H1 (cell line): ENCODE measurements around the gene NOTCH2. TPM values are rescaled to one million over a fixed set of nuclear protein-coding genes. Genes with fewer than 3 reads are reported as not detected.

ENCODE experiments used
- CTCF ChIA-PET: fragments of 300-600 bp; sonication (Branson Sonifier 250); formaldehyde crosslinking; loops from one replicate; lab custom pipeline; 2021; ENCODE audit not compliant: partially characterized antibody; lab: Charles Lee
- POLR2A ChIA-PET: fragments of 300-600 bp; sonication (Branson Sonifier 250); formaldehyde crosslinking; loops from one replicate; lab custom pipeline; 2021; ENCODE audit warnings: inconsistent platforms; ENCODE audit not compliant: partially characterized antibody; lab: Charles Lee
- DNase-seq, 2 experiments: peaks; one replicate each; pipeline versions ENCODE4 v3.0.0 to v3.0.0-alpha.2; 2010 to 2022; ENCODE audit warnings: low spot score in 2 of 2, low read depth in 1 of 2, mixed read lengths in 1 of 2
- FAIRE-seq: peaks from 2 replicates; lab custom pipeline; 2011; peaks lifted over from hg19 to GRCh38; lab: Jason Lieb, UNC
- H2AFZ ChIP-seq: 2 replicates; pipeline ENCODE4 v1.8.1; 2012; ENCODE audit warnings: low read length, inconsistent platforms
- H2AK5ac ChIP-seq: 2 replicates; pipeline ENCODE4 v1.6.1; 2013; ENCODE audit warnings: low read depth, low read length
- H2BK120ac ChIP-seq: replicated peaks from 2 replicates; pipeline ENCODE3; 2013; ENCODE audit warnings: low read depth, low read length, inconsistent platforms
- H2BK12ac ChIP-seq: 2 replicates; pipeline ENCODE4 v1.6.1; 2013; ENCODE audit warnings: low read depth, low read length
- H2BK15ac ChIP-seq: 2 replicates; pipeline ENCODE4 v1.6.1; 2013; ENCODE audit warnings: low read length
- H2BK20ac ChIP-seq: 2 replicates; pipeline ENCODE4 v1.6.1; 2013; ENCODE audit warnings: low read length
- H2BK5ac ChIP-seq: 2 replicates; pipeline ENCODE4 v1.6.1; 2013; ENCODE audit warnings: low read depth, low read length
- H3K14ac ChIP-seq: 2 replicates; pipeline ENCODE4 v1.6.1; 2013; ENCODE audit warnings: inconsistent platforms; ENCODE audit not compliant: insufficient read length
- H3K18ac ChIP-seq: 2 replicates; pipeline ENCODE4 v1.6.1; 2013; ENCODE audit warnings: low read length; ENCODE audit errors: extremely low read depth
- H3K23ac ChIP-seq: 2 replicates; pipeline ENCODE4 v1.6.1; 2013; ENCODE audit warnings: inconsistent platforms; ENCODE audit not compliant: insufficient read length
- H3K23me2 ChIP-seq: 2 replicates; pipeline ENCODE4 v1.6.1; 2013; ENCODE audit warnings: low read depth, low read length
- H3K27ac ChIP-seq: 2 replicates; pipeline ENCODE4 v1.6.1; 2011; ENCODE audit warnings: low read depth, low read length, inconsistent platforms
- H3K27me3 ChIP-seq, 4 experiments: replicated peaks in 1 of 4; 1 replicate in 1 of 4; 2 replicates in 3 of 4; pipeline versions ENCODE4 v1.6.1 to v1.8.1; 2011 to 2013; ENCODE audit warnings: low read length in 3 of 4, mild to moderate bottlenecking in 3 of 4, inconsistent platforms in 2 of 4, mixed read lengths in 2 of 4, moderate library complexity in 1 of 4; ENCODE audit not compliant: control insufficient read depth in 3 of 4, insufficient read depth in 3 of 4; ENCODE audit errors: extremely low read depth in 1 of 4
- H3K36me3 ChIP-seq, 4 experiments: 2 replicates each; pipeline versions ENCODE4 v1.6.1 to v1.8.1; 2011 to 2013; ENCODE audit warnings: mild to moderate bottlenecking in 4 of 4, low read length in 3 of 4, moderate library complexity in 2 of 4, control low read depth in 1 of 4, inconsistent platforms in 1 of 4; ENCODE audit not compliant: insufficient read depth in 4 of 4, control insufficient read depth in 2 of 4
- H3K4ac ChIP-seq: replicated peaks from 2 replicates; pipeline ENCODE3; 2013; ENCODE audit warnings: low read length, low read depth, mixed read lengths, inconsistent platforms; ENCODE audit not compliant: insufficient read length
- H3K4me1 ChIP-seq, 4 experiments: replicated peaks in 1 of 4; 1 replicate in 1 of 4; 2 replicates in 3 of 4; pipeline versions ENCODE4 v1.6.1 to v1.8.1; 2011 to 2013; ENCODE audit warnings: low read length in 3 of 4, inconsistent platforms in 2 of 4, mixed read lengths in 1 of 4; ENCODE audit not compliant: insufficient read depth in 4 of 4, control insufficient read depth in 3 of 4
- H3K4me2 ChIP-seq, 2 experiments: 2 replicates each; pipeline versions ENCODE4 v1.6.1 to v1.8.1; 2011 to 2013; ENCODE audit warnings: low read depth in 2 of 2, low read length in 2 of 2, control low read depth in 1 of 2, inconsistent platforms in 1 of 2, mild to moderate bottlenecking in 1 of 2; ENCODE audit not compliant: insufficient read depth in 1 of 2
- H3K4me3 ChIP-seq, 4 experiments: fragments of 200-600, 300-600 bp in 1 of 4; sonication (generic), shearing (Covaris generic), sonication (Bioruptor Twin) in 1 of 4; 2 replicates each; pipeline versions ENCODE4 v1.5.1 to v1.8.1; 2011 to 2016; ENCODE audit warnings: low read length in 4 of 4, low read depth in 3 of 4, control low read depth in 2 of 4, inconsistent platforms in 2 of 4, mild to moderate bottlenecking in 2 of 4, mixed read lengths in 1 of 4, moderate library complexity in 1 of 4; ENCODE audit not compliant: insufficient read depth in 2 of 4; ENCODE audit errors: extremely low read depth in 1 of 4
- H3K56ac ChIP-seq: replicated peaks from 2 replicates; pipeline ENCODE3; 2013; ENCODE audit warnings: low read depth, mild to moderate bottlenecking, mixed read lengths, low read length, inconsistent platforms; ENCODE audit not compliant: insufficient read length
- H3K79me1 ChIP-seq: 2 replicates; pipeline ENCODE4 v1.6.1; 2013; ENCODE audit warnings: low read depth, low read length, control low read depth
- H3K79me2 ChIP-seq, 2 experiments: 2 replicates each; pipeline versions ENCODE4 v1.6.1 to v1.8.1; 2012 to 2013; ENCODE audit warnings: low read length in 2 of 2, mild to moderate bottlenecking in 2 of 2, inconsistent platforms in 1 of 2; ENCODE audit not compliant: insufficient read depth in 2 of 2, control insufficient read depth in 1 of 2
- H3K9ac ChIP-seq, 4 experiments: replicated peaks in 1 of 4; 1 replicate in 1 of 4; 2 replicates in 3 of 4; pipeline versions ENCODE4 v1.6.1 to v1.8.1; 2011 to 2013; ENCODE audit warnings: low read depth in 3 of 4, low read length in 3 of 4, control low read depth in 2 of 4, mild to moderate bottlenecking in 2 of 4, moderate library complexity in 2 of 4, inconsistent platforms in 1 of 4; ENCODE audit errors: extremely low read depth in 1 of 4
- H3K9me3 ChIP-seq, 2 experiments: 2 replicates each; pipeline versions ENCODE4 v1.6.1 to v1.8.1; 2012 to 2013; ENCODE audit warnings: mild to moderate bottlenecking in 2 of 2, moderate library complexity in 2 of 2, control low read depth in 1 of 2, inconsistent platforms in 1 of 2, low read depth in 1 of 2, low read length in 1 of 2, mixed read lengths in 1 of 2; ENCODE audit not compliant: insufficient read depth in 2 of 2
- H4K20me1 ChIP-seq, 2 experiments: replicated peaks in 1 of 2; 2 replicates each; pipeline versions ENCODE3 to v1.8.1; 2011 to 2013; ENCODE audit warnings: inconsistent platforms in 2 of 2, low read length in 2 of 2, mild to moderate bottlenecking in 1 of 2; ENCODE audit not compliant: insufficient read depth in 2 of 2, control insufficient read depth in 1 of 2
- H4K5ac ChIP-seq: 2 replicates; pipeline ENCODE4 v1.6.1; 2013; ENCODE audit warnings: low read length, low read depth, mixed read lengths, inconsistent platforms; ENCODE audit not compliant: insufficient read length
- H4K8ac ChIP-seq: 2 replicates; pipeline ENCODE4 v1.8.0; 2013; ENCODE audit warnings: mild to moderate bottlenecking, moderate library complexity, low read length, inconsistent platforms; ENCODE audit not compliant: insufficient read depth; ENCODE audit errors: extremely low read depth
- H4K91ac ChIP-seq: replicated peaks from 2 replicates; pipeline ENCODE3; 2013; ENCODE audit warnings: low read length, mixed read lengths, inconsistent platforms; ENCODE audit not compliant: insufficient read length
- WGBS, 2 experiments: shearing (Covaris generic) in 1 of 2; methylation state at CpG; one replicate each; pipeline versions ENCODE4 v1.1.6 to v1.1.7; 2013 to 2015; ENCODE audit warnings: low lambda C conversion rate in 2 of 2, mixed read lengths in 2 of 2, inconsistent platforms in 1 of 2, low coverage in 1 of 2, missing lambda C conversion rate in 1 of 2; ENCODE audit not compliant: insufficient replicate concordance in 2 of 2, insufficient coverage in 1 of 2, insufficient read length in 1 of 2; ENCODE audit errors: extremely low coverage in 1 of 2, missing lambda C conversion rate in 1 of 2; 5-methylcytosine and 5-hydroxymethylcytosine counted together
- polyA plus RNA-seq, 7 experiments: library from polyadenylated mRNA; depleted of rRNA in 3 of 7; stranded (reverse) in 5 of 7; unstranded in 2 of 7; fragments of >200 nt in 5 of 7; fragments of 200-250 nt in 2 of 7; gene quantifications; 1 replicate in 5 of 7; 2 replicates in 1 of 7; 4 replicates in 1 of 7; pipeline versions ENCODE4 v1.2.1 to v1.2.3, GENCODE V29; 2011 to 2013; ENCODE audit warnings: missing spikeins in 2 of 7, mixed read lengths in 2 of 7
- total RNA-seq: library from RNA; stranded (reverse); fragmentation: NEBNext Ultra II Directional; extraction: Animal tissue kit (Norgen Biotek cat#: 25700); gene quantifications from 2 replicates; pipeline ENCODE4 v1.2.1, GENCODE V29; 2021

Gene NOTCH2
- total and polyA plus RNA-seq, 2 of the 8 experiments (the other 6 are each of a cell fraction or from before 2014, with no cell fraction given), result 17.7 to 63.0 TPM

DNA sequence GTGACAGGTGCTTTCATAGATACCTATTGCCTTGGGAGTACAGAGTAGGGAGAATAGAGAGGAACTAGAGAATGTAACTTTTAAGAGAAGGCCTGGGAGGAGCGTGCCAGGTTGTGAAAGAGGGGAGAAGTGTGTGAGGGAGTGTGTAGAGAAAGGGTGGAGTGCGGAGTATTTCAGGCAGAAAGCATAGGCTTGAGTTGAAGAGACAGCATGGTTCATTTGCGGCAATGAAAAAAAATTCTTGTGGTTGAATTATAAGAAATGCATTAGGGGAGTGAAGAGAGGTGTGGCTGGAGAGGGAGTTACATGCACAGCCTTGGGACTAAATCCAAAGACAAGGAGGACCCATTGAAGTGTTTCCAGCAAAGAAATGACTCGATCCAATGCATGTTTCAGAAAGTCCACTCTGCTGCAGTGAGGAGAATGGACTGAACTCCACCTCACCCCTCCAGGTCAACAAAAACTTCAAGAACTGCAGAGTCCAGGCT lies 91.4 kb downstream of the NOTCH2 start:
- Histone ChIP-seq H3K4ac (no peak overlapping the region), H3K79me1 (no peaks in the 10 kb centered on the region), H3K4me3 (no peak overlapping the region), H3K27me3 (no peaks in the 10 kb centered on the region), H3K4me2 (no peak overlapping the region), H3K14ac (no peak overlapping the region), H3K79me2 (no peaks in the 10 kb centered on the region), H3K36me3 (no peaks in the 10 kb centered on the region), H3K23ac (no peak overlapping the region), H2AFZ (no peak overlapping the region), H2BK20ac (no peak overlapping the region), H2BK12ac (no peak overlapping the region), H2AK5ac (no peak overlapping the region), H2BK120ac (no peak overlapping the region), H4K5ac (no peak overlapping the region), H3K23me2 (no peaks in the 10 kb centered on the region), H4K91ac (no peak overlapping the region), H2BK15ac (no peak overlapping the region), H3K56ac (no peak overlapping the region), H4K20me1 (no peaks in the 10 kb centered on the region), H3K9ac (no peak overlapping the region), H3K18ac (no peak overlapping the region), H2BK5ac (no peak overlapping the region), H3K9me3 (no peaks in the 10 kb centered on the region), H4K8ac (no peak overlapping the region), H3K4me1 (no peaks in the 10 kb centered on the region), H3K27ac (no peak overlapping the region)
- WGBS, 2 experiments, result 89 to 100% methylated on average over 2 to 4 of the region's 4 CpGs
- POLR2A ChIA-PET, result interaction anchor here (1.1 kb wide), 1 partner anchor 198 kb away, joined by 3 read pairs; the partner anchor contains the start of gene SEC22B
- CTCF ChIA-PET, result interaction anchor here (0.8 to 4.5 kb wide), 2 partner anchors 10 to 14 kb away, joined by 3 to 22 read pairs; no protein-coding TSS in a partner anchor
- FAIRE-seq (no peak), DNase-seq (no peak)
